Endothelial cell of umbilical vein (primary cell): Measurements from ENCODE around the gene SLC6A7. TPM values are rescaled to one million over a fixed set of nuclear protein-coding genes. Genes with fewer than 3 reads are reported as not detected.

Experiments used
- BruUV-seq: library from RNA; stranded (reverse); fragments of 400-500 nt; replicated peaks from 2 replicates; lab custom pipeline; 2021; lab: Mats Ljungman, UMichigan
- CTCF ChIA-PET: fragments of 300-600, 350-600 bp; sonication (Branson Sonifier 250); formaldehyde crosslinking; loops from one replicate; lab custom pipeline; 2021; ENCODE audit warnings: antibody characterized with exemption, inconsistent platforms; lab: Charles Lee
- POLR2A ChIA-PET: fragments of 300-600, 350-600 bp; sonication (Branson Sonifier 250); formaldehyde crosslinking; loops from one replicate; lab custom pipeline; 2021; ENCODE audit warnings: antibody characterized with exemption, inconsistent platforms; lab: Charles Lee
- DNase-seq: peaks from one replicate; pipeline ENCODE4 v3.0.0-alpha.2; 2011; ENCODE audit warnings: low read depth, low spot score
- FAIRE-seq: peaks from 2 replicates; lab custom pipeline; 2011; peaks lifted over from hg19 to GRCh38; lab: Jason Lieb, UNC
- H2AFZ ChIP-seq: 2 replicates; pipeline ENCODE4 v1.6.0; 2012; ENCODE audit warnings: low read depth, low read length, control low read depth, inconsistent platforms
- H3K27ac ChIP-seq: 2 replicates; pipeline ENCODE4 v1.5.1; 2011; ENCODE audit warnings: low read depth, mild to moderate bottlenecking, control low read depth, low read length, moderate library complexity; ENCODE audit not compliant: insufficient read depth
- H3K27me3 ChIP-seq, 2 experiments: 2 replicates each; pipeline versions ENCODE4 v1.6.0 to v1.6.1; 2011; ENCODE audit warnings: low read length in 2 of 2, mixed read lengths in 1 of 2; ENCODE audit not compliant: control insufficient read depth in 2 of 2, insufficient read depth in 2 of 2
- H3K36me3 ChIP-seq, 2 experiments: 2 replicates in 1 of 2; 3 replicates in 1 of 2; pipeline ENCODE4 v1.5.1; 2011; ENCODE audit warnings: low read length in 2 of 2, mild to moderate bottlenecking in 1 of 2, moderate library complexity in 1 of 2; ENCODE audit not compliant: control insufficient read depth in 2 of 2, insufficient read depth in 2 of 2; ENCODE audit errors: extremely low read depth in 1 of 2
- H3K4me1 ChIP-seq: 3 replicates; pipeline ENCODE4 v1.5.1; 2011; ENCODE audit warnings: mild to moderate bottlenecking, low read length; ENCODE audit not compliant: control insufficient read depth, insufficient read depth; ENCODE audit errors: extremely low read depth
- H3K4me2 ChIP-seq: 2 replicates; pipeline ENCODE4 v1.6.1; 2011; ENCODE audit warnings: low read length, control low read depth, mixed read lengths; ENCODE audit not compliant: insufficient read depth
- H3K4me3 ChIP-seq, 3 experiments: fragments of 200-600 bp in 1 of 3; sonication (generic), shearing (Covaris generic) in 1 of 3; replicated peaks in 1 of 3; 2 replicates each; pipeline ENCODE4 v1.5.1; 2011 to 2016; ENCODE audit warnings: control low read depth in 3 of 3, low read length in 3 of 3, mild to moderate bottlenecking in 2 of 3, inconsistent platforms in 1 of 3, low read depth in 1 of 3, moderate library complexity in 1 of 3; ENCODE audit not compliant: insufficient read depth in 1 of 3
- H3K79me2 ChIP-seq: 2 replicates; pipeline ENCODE4 v1.6.0; 2012; ENCODE audit warnings: low read length, inconsistent platforms; ENCODE audit not compliant: control insufficient read depth, insufficient read depth
- H3K9ac ChIP-seq: replicated peaks from 2 replicates; pipeline ENCODE3; 2011; ENCODE audit warnings: low read length, control low read depth; ENCODE audit not compliant: insufficient read depth; ENCODE audit errors: extremely low read depth
- H3K9me1 ChIP-seq: replicated peaks from 3 replicates; pipeline ENCODE4 v1.6.0; 2011; ENCODE audit warnings: mild to moderate bottlenecking, low read length; ENCODE audit not compliant: control insufficient read depth, insufficient read depth; ENCODE audit errors: extremely low read depth
- H3K9me3 ChIP-seq: replicated peaks from 2 replicates; pipeline ENCODE4 v1.5.1; 2012; ENCODE audit warnings: low read length, inconsistent platforms; ENCODE audit not compliant: control insufficient read depth, insufficient read depth
- H4K20me1 ChIP-seq: replicated peaks from 2 replicates; pipeline ENCODE3; 2011; ENCODE audit warnings: mild to moderate bottlenecking, low read length; ENCODE audit not compliant: control insufficient read depth, insufficient read depth; ENCODE audit errors: extremely low read depth
- EZH2 ChIP-seq: IDR thresholded peaks from 2 replicates; pipeline ENCODE4 v1.6.1; 2012; ENCODE audit warnings: borderline replicate concordance, low read depth, mild to moderate bottlenecking, moderate library complexity, low read length, inconsistent platforms; ENCODE audit not compliant: severe bottlenecking
- FOS ChIP-seq: IDR thresholded peaks from 2 replicates; pipeline ENCODE4 v1.6.1; 2011; ENCODE audit warnings: mild to moderate bottlenecking, low read length, moderate library complexity, borderline replicate concordance; ENCODE audit not compliant: insufficient read depth
- GATA2 ChIP-seq: IDR thresholded peaks from 2 replicates; pipeline ENCODE4 v1.7.0; 2011; ENCODE audit warnings: low read depth, mild to moderate bottlenecking, moderate library complexity, mixed read lengths, low read length; ENCODE audit not compliant: insufficient read length, insufficient read depth
- JUN ChIP-seq: IDR thresholded peaks from 2 replicates; pipeline ENCODE4 v1.6.1; 2011; ENCODE audit warnings: borderline replicate concordance, low read depth; ENCODE audit not compliant: insufficient read length, insufficient read depth
- MAX ChIP-seq: IDR thresholded peaks from 2 replicates; pipeline ENCODE4 v1.6.1; 2011; ENCODE audit not compliant: insufficient read depth, insufficient read length
- MYC ChIP-seq: IDR thresholded peaks from one replicate; pipeline ENCODE4 v1.6.1; 2011; ENCODE audit warnings: mild to moderate bottlenecking, low read depth, low read length
- dilution Hi-C: fragments of 300-500 bp; cut with MboI; formaldehyde crosslinking; loops from one replicate; pipeline ENCODE4 v1.15.0; 2019; ENCODE audit warnings: low sequenced_read_pairs; ENCODE audit not compliant: extremely low pct_ligation_motif_present
- intact Hi-C: fragments of 100-400 bp; cut with micrococcal nuclease; formaldehyde crosslinking; loops from one replicate; pipeline ENCODE4 v1.10.0; 2022
- polyA plus RNA-seq, 4 experiments: library from polyadenylated mRNA; depleted of rRNA in 3 of 4; stranded (reverse) in 3 of 4; unstranded in 1 of 4; fragments of >200 nt; gene quantifications; 2 replicates each; pipeline versions ENCODE4 v1.2.1 to v1.2.3, GENCODE V29; 2011 to 2012; ENCODE audit warnings: missing spikeins in 1 of 4
- total RNA-seq: library from RNA; stranded (reverse); gene quantifications from 2 replicates; pipeline ENCODE4 v1.2.3, GENCODE V29; 2021
- TF ChIP-seq, protein P1 (sequence below), 2 donors: IDR thresholded peaks; 1 replicate in 1 of 2; 2 replicates in 1 of 2; pipeline ENCODE4 v1.5.1; 2011; ENCODE audit warnings: low read length in 2 of 2, mild to moderate bottlenecking in 2 of 2, moderate library complexity in 2 of 2, control low read depth in 1 of 2, inconsistent platforms in 1 of 2, low read depth in 1 of 2; ENCODE audit not compliant: insufficient read depth in 1 of 2; ENCODE audit errors: extremely low read depth in 1 of 2

SLC6A7 gene
- total and polyA plus RNA-seq, 2 donors (not counting 3 experiments of a cell fraction or from before 2014, with no cell fraction given), result not detected

GRCh38 chr5:150164211-150164980 is 25.5 kb upstream of the SLC6A7 start:
- peak; percentile 59 for TF ChIP-seq MAX
- TF ChIP-seq EZH2, result no peak
- TF ChIP-seq FOS, result no peak
- TF ChIP-seq JUN, result no peak
- TF ChIP-seq, protein P1, sequence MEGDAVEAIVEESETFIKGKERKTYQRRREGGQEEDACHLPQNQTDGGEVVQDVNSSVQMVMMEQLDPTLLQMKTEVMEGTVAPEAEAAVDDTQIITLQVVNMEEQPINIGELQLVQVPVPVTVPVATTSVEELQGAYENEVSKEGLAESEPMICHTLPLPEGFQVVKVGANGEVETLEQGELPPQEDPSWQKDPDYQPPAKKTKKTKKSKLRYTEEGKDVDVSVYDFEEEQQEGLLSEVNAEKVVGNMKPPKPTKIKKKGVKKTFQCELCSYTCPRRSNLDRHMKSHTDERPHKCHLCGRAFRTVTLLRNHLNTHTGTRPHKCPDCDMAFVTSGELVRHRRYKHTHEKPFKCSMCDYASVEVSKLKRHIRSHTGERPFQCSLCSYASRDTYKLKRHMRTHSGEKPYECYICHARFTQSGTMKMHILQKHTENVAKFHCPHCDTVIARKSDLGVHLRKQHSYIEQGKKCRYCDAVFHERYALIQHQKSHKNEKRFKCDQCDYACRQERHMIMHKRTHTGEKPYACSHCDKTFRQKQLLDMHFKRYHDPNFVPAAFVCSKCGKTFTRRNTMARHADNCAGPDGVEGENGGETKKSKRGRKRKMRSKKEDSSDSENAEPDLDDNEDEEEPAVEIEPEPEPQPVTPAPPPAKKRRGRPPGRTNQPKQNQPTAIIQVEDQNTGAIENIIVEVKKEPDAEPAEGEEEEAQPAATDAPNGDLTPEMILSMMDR (IDR thresholded peaks at IDR 0.05; ENCODE audit: extremely low read depth in 1 of 2, insufficient read depth in 1 of 2, low read depth in 1 of 2, low read length in 2 of 2), result no peak
- TF ChIP-seq MYC, result no peak
- no peak for TF ChIP-seq GATA2
- ChIA-PET POLR2A (no interaction called here), CTCF (interaction anchor here (1.0 to 1.7 kb wide), 3 partner anchors 9 to 12 kb away, joined by 3 to 8 read pairs (median 4); no protein-coding TSS in a partner anchor)
- no peaks in the 10 kb centered on the region for H3K9me3 ChIP-seq
- dilution Hi-C loops, result no loop called here
- intact Hi-C loops, result no loop called here
- no peak for DNase-seq
- H3K4me2 ChIP-seq, result no peak overlapping the region
- no peaks in the 10 kb centered on the region for H3K79me2 ChIP-seq
- FAIRE-seq, result no peak
- no peak overlapping the region for H2AFZ ChIP-seq
- H3K36me3 ChIP-seq, result no peaks in the 10 kb centered on the region
- BruUV-seq, result no TSS peak
- no peak overlapping the region for H3K9ac ChIP-seq
- H3K9me1 ChIP-seq, result no peaks in the 10 kb centered on the region
- H4K20me1 ChIP-seq, result no peaks in the 10 kb centered on the region
- H3K27me3 ChIP-seq, result peaks cover 29 to 32% of the 10 kb centered on the region in 2 experiments
- H3K27ac ChIP-seq, result no peak overlapping the region
- no peak overlapping the region for H3K4me3 ChIP-seq
- no peaks in the 10 kb centered on the region for H3K4me1 ChIP-seq
